NCI-H1417 treated with DMSO at 0.1 percent for 48 hours (cell line): Measurements from ENCODE around the gene DDRGK1.
"Not testable (repeated sequence)": the region's sequence is repeated elsewhere in the genome, so short reads cannot be mapped to it uniquely, and the experiment has no call there.

Experiments
- DNase-seq: peaks from one replicate; lab custom pipeline; 2025; lab: John Stamatoyannopoulos, UW

DDRGK1 gene

DNA sequence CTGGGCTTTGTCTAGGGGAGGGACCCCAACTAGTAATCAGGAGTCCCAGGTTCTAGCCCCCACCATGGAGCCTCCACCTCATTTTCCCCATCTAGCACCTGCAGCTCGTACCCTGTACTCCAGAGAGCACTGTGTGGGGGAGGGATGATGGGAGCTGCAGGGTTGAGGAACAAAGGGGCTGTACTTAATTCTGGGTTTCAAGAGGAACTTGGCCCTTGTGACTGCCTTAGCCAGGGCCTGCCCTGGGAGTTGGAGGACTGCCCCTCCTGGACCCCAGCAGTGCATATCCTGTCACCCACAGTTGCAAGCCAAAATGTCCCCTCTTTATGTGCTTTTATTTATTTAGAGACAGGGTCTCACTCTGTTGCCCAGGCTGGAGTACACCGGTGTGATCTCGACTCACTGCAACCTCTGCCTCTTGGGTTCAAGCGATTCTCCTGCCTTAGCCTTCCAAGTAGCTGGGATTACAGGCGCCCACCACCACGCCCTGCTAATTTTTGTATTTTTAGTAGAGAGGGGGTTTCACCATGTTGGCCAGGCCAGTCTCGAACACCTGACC, 11.0 kb upstream of the DDRGK1 start:
- DNase-seq, result not testable (repeated sequence)

DNA sequence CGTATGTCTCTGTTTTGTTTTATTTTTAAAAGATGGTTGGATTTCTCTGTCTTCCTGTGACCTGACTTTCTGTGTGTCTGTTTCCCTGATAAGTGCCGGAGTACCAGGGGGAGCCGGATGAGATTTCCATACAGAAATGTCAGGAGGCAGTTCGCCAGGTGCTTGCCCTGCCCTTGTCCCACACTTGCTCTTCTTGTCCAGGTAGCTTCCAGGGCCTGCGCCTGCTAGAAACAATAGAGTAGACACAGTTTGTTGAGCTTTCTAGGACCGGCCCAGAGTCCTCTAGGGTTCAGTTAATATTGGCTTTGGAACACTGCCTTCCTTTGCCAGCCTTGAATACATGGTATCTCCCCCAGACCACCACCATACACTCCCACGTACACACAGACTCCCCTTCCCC, 8.7 kb upstream of the DDRGK1 start:
- no peak for DNase-seq

DNA sequence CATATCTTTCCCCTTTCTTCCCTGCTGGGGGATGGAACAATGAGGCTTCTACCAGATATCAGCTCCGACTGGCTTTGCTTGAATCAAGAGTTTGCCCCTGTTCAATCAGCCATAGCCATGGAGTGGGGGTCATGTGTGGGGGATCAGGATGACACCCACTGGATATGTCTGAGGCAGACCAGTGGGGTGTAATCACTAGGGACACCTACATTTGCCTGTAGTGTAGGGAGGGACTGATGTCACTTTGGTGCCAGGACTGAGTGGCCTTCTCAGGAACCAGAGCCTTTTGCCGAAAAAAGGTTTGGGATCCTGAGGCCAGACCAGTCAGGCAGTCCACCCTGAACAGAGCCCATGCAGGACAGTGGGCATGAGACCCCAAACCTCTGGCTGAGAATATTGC, 5.9 kb upstream of the DDRGK1 start:
- DNase-seq, result no peak

DNA sequence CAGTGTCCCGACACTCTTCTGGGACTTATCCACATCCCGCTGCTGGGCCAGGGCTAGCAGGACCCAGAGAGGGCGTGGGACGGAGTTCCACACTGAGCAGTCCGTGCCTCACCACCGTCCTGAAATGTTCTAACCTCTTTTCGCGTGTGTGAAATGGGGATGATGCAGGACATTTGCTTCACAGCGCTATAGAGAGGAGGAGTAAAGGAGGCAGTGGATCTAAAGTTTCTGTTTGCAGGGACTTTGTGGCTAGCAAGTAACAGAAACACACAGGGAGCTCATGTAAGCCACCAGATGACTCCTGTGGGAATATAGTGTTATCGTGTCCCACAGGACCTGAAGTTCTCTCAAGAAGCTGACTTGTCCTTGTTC, 5.5 kb upstream of the DDRGK1 start:
- no peak for DNase-seq

DNA sequence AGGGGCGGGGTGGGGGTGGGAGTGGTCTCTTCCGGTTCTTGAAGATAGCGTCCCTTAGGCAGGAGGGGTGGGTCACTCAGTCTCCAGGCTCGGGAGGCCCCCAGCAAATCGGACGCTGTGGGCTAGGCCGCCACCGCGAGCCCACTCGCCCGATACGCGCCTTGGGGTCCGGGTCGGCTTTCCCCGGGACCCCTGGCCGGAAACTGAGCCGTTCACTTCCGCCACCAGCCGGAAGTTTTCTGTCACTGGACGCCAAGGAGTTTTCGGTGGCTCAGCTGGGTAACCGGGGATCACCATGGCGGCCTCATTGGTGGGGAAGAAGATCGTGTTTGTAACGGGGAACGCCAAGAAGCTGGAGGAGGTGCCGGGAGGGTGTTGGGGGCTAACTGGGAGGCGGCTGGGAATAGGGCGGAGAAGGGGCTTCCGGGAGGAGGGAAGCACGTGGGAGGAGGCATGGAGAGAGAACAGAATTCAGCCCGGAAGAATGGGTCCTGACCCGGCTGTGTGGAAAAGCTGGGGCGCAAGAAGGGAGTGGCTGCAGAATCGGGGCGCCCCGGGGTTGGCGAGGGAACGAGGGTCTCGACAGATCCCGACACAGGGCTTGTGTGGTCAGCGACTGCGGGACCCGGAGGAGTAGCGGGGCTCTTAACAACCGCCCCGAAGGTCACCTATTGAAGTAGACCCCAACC, 4.9 kb upstream of the DDRGK1 start, which contains the start of gene ITPA:
TSS of gene ITPA (plus strand) at position 242 of the 689 bp plus-strand sequence. CDS start at position 296, 54 bp downstream.
- DNase-seq, result no peak

DNA sequence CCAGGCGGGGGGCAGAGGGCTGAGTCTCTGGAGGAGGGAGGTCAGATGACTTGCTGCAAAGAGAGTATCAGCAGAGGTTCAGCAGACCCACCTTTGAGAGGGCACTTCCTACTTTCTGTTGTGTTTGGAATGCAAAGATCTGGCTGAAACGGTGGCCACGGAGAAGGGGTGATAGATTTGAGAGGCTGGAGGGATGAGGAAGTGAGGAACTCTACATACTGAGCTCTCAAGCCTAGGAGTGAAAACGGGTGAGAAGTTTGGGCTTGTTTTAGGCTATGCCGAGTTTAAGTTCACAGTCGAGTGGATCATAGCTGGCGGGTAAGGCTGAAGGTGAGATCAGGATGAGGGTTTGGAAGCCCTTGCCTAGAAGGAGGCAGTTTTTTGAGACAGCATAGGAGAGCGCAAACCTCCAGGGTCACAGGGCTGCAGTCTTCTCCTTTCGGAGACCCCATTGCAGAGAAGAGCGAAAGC, 4.3 kb upstream of the DDRGK1 start:
- no peak for DNase-seq

DNA sequence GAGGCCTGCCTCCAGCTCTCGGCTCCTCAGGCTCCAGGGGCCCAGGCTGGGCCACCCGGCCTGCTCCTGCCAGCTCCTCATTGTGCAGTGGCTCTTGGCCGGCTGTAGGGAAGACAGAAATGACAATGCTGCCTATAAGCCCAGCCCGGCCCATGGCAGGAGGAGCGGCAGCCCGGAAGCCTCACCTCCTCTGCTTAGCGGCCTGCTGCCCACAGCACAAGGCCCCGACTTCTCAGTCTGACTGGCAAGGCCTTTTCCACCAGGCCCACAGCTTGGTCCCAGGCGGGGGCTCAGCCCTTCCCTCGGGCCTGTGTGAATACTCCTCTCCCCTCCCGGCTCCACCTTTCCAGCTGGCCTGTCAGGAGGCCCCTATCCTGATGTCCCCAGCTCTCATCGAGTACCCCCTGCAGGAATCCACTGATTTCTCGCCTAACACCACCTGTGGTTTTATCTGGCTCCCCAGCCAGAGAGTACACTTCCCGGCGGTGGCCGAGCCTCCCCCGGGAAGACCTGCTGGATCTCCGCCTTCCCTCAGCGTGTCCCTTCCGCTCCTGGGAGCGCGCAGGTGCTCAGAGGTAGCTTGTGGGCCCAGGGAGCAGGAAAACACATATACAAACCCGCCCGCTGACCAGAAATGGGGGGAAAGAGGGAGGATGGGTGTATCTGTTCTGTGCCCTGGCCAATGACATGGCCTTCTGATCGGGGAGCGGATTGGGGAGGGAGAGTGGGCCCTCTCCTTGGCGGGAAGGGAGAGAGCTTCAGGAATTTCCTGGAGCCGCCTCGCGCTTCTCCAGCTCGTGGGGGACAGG, 963 bp downstream of the DDRGK1 start:
- DNase-seq, result peak; percentile 52

DNA sequence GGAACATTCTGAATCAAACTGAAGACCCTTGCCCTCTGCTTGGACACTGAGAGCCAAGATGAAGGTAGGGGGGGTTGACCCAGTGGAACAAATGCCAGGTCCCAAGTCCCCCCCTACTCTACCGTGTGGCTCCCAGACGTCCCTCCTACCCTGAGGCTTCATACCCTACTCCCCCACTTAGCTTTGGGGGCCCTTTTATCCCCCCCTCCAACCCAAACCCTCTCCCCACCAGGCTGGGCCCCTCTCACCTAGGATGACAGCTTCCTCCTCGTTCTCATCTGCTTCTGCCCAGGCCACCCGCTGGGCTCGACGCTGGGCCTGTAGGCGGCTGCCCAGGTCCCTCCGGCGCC, 1.5 kb downstream of the DDRGK1 start:
- no peak for DNase-seq

DNA sequence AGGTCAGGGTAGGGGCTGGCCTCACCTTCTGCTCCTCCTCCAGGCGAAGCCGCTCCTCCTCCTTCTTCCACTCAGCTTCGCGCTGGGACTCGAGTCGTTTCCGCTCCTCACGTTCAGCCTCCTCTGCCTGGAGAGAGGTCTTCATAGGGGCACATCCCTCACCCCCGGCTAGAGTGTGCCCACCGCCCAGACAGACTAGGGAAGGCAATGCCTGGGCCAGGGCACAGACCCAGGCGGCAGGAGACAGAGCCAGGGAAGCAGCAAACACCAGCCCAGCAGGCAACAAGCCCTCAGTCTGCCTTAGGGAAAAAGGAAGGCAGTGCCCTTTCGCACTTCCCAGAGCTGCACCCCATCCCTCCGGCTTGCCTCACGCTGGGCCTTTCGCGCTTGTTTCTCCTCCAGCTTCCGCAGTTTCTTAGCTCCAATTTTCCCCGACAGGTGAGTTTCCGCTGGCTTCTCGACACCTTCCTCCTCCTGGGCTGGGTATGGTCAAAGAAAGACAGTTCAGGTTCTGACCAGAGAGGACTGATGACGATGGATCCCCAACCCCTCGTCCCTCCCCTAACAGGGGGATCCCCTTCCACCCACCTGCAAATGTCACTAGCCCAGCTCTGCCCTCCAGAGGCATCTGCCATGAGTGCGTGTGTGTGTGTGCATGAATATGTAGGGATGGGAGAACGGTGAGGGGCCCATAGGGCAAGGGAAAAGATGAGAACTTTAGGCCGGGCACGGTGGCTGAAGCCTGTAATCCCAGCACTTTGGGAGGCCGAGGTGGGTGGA, 4.3 kb downstream of the DDRGK1 start:
- no peak for DNase-seq

DNA sequence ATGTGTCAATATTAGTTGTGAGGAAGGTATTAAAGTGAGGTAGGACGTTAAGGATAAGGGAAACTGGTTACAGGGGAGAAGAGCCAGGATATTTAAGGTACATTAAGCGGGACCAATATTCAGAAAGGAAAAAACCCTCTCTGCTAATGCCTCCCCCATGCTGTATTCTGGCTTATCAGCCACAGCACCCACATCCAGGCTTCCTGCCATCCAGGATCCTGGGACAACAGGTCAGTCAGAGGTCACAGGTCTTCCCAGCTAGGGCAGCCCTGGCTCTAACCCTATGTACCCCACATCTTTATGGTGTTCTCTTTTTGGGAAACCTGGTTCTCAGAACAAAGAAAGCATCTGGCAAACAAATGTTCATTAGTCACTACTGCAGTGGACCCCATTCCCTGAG, 5.3 kb downstream of the DDRGK1 start:
- DNase-seq, result no peak

DNA sequence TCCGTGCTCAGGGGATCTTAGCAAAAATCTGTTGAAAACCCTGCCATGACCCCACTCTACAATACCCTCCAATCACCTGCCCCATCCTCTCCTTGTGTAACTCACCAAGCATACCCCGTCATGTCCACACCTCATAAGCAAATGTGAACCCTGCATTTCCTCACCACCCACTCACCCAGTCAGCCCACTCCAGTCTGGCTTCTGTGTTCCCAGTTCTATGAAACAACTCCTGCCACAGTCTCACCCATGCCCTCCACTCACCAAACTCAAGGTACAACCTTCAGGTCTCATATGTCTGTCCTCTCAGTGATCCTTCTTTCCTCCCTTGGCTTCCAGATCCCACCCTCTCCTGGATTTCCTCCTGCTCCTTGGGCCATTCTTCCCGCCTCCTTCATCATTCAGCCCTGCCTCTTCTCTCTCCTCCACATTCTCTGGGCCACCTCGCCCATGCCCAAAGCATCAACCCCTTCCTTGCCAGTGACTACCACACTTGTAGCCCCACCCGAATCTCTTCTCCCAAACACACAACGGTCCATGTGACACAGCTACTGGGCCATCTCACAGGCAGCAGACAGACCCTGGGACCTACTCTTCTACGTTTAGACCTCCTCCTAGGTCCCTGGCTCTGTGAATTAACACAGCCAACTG, 8.8 kb downstream of the DDRGK1 start:
- DNase-seq, result no peak

DNA sequence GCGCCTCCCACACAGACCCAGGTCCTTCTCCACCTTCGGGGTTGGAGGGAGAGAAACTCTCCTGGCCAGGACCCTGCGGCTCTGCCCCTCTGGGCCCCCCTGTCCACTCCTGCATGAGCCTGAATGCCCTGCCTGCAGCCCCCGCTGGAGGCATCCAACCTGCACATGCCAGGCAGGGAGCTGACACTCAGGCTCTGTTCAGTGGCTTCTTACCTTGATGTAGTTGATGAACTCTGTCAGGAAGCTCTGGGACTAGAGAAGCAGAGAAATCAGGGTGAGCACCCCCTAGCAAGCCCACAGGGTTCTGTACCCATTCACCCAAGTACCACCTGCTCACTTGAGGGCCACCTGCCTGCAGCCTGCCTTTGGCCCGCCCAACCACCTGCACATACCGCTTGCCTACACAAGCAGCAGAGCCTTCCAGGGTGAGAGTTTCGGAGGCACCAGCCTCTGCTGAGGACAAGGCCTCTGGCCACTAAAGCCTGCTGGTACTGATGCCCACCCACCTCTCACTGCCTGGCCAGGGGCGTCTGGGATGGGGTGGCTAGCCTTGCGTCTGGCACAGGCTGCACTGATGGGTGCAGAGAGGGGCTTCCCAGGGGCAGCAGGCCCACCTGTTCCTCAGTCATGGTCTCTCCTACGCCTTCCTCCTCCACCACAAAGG, 9.7 kb downstream of the DDRGK1 start:
- DNase-seq, result no peak

DNA sequence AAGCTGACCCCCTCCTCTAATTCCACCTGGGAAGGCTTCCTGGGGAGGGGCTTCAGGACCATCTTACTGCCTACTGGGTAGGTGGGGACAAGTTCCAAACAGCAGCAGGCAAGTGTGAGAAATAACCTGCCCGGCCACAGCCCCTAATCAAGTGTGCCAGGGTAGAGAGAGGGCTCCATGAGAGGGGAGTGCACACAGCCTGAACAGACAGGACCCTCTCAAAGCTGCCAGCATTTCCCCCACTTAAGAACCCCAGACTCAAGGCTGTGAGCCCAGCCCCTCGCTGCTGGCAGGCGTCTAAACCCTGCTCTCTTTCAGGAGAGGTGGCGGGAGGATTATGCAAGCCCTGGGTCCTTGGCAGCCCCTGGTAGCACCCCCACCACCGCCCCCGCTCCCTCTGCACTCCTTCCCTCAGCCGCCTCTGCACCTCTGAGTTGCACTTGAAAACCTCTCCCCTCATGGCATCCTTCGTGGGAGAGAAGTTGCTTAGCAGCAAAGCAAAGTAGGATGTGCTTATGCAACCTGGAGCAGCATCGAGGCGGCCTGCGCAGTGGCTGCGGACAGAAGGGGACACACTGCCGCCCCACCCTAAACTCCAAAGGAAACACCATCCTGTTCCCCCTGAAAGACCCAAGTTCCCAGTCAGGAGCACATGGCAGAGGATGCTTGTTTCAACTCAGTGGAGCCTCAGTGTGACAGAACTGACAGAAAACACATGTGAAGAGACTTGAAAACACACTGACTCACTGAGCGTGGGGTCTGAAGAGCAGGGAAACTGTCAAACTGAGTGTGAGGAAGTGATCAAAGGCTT, 10.5 kb downstream of the DDRGK1 start:
- no peak for DNase-seq

DNA sequence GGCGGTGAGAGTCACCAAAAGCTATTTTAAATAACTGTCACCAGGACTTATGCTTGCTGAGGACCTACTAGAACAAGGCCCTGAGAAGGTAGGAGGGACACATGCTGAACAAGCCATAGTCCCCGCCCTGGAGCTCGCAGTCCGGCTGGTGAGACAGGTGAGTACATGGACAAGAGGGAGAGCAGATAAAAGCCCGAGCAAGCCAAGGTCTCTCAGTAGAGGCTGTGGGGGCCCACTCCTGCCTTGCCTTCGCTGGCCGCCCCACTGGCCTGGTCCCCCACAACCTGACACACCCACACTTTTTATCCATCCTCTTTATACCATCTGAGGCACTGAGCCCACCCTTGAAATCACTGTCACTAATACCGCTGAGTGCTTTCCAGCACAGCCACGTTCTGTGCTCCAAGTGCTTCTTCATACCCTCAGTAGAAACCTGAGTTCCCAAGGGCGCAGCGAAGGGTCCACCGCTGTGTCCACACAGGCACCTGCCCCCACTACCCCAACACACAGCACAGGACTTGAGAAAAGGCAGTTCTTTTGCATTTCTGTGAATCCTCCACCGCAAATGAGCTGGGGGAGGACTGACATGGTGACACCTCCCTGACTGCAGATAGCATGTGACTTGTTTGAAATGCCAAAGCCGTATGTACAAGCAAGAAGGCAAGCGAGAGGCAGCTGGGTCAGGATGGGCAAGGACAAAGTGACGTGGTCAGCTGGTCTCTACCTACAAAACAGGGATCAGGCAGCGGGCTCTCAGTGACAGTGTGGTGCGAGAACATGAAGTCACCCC, 12.1 kb downstream of the DDRGK1 start:
- no peak for DNase-seq

DNA sequence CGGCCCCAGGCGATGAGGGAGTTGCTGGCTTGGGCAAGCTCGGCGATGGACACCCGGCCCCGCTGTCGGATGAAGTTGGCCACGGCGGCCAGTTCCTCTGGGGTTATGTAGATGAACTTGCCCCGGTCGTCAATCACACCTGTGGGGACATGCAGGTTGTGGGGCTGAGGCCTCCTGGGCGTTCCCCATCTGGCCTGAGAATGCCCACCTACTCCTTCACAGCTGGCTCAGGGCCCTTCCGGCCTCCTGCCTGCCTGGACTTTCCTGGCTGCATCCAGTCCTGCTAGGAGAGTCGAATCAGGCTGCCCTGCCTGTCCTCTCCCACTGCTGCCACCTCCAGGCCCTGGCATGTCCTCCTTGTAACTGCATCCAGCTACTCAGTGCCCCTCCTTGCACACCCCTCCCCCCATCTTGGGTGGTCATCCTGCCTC, 13.8 kb downstream of the DDRGK1 start:
- no peak for DNase-seq

DNA sequence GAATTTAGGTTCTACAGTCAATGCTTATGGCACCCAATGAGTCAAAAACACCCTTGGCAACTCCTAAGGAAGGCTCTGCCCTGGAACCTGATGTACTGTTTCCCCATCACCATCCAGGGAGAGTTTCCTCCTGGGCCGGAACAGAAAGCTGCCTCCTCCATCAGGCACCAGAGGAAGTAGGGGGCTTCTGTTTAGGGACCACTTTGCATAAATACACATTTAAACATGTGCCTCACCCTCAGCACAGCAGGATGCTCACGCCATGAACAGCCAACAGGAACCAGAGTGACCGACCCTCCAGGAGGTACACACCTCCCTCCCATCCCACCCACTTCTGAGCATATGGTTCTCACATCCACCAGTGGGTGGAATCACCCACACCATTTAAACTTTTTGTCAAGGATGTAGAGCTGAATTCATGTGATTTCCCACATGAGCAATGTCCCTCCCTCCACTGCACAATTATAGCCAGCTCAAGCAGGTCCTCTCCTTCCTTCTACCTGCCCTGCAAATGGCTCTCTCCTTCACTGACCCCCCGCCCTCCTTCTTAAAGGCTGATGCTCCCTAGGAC, 14.8 kb downstream of the DDRGK1 start:
- DNase-seq, result no peak

DNA sequence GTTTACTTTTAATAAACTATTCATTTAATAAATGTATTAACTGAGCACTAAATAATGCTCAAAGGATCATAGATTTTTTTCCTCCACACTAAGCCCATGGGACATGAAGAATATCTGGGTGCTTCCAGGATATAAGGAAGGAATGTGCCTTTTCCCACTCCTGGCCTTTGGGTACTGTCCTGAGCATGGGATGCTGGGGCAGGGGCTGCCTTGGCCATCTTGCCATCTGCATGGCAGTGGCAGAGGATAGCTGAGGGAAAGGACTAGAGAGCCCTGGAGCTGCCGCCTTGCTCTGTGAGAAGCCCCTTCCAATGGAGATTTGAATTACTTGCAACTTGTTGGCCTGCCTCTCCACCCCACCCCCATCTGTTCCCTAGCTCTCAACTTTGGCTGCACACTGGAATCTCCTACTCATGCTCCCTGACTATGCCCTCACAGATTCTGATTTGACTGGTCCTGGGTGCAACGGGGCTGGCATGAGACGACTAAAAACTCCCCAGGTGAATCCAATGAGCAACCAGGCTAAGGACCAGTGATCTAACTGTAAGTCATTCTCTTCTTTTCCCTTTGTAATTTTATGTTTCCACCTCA, 15.6 kb downstream of the DDRGK1 start:
- no peak for DNase-seq

DNA sequence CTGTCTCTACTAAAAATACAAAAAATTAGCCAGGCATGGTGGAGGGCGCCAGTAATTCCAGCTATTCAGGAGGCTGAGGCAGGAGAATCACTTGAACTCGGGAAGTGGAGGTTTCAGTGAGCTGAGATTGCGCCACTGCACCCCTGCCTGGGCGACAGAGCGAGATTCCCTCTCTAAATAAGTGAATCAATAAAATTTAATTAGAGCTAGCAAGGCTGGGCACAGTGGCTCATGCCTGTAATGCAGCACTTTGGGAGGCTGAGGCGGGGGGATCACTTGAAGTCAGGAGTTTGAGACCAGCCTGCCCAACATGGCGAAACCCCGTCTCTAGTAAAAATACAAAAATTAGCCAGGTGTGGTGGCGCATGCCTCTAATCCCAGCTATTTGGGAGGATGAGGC, 16.6 kb downstream of the DDRGK1 start:
- DNase-seq, result not testable (repeated sequence)
